Measurements from ENCODE around the gene ATP2B2.

The ATP2B2 gene

DNA sequence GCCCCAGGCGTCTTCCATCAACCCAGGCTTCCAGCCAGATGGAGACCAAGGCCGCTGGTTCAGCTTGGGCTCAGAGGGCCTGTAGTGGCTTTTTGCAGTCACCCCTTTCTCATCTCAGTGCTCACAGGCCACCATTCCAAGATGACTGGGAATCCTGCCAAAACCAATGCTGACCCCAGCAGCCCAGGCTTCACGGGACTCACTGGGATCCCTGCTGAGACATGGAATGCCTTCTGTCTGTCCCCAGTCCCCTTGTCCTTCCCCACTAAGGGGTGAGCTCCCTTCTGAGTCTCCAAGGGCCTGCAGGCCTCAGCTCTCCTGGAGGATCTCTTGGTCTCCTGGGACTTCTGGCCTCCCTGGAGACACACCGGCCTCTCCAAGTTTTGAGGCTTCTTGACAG, 107.0 kb downstream of the ATP2B2 start:
- TF ChIP-seq, protein P1, sequence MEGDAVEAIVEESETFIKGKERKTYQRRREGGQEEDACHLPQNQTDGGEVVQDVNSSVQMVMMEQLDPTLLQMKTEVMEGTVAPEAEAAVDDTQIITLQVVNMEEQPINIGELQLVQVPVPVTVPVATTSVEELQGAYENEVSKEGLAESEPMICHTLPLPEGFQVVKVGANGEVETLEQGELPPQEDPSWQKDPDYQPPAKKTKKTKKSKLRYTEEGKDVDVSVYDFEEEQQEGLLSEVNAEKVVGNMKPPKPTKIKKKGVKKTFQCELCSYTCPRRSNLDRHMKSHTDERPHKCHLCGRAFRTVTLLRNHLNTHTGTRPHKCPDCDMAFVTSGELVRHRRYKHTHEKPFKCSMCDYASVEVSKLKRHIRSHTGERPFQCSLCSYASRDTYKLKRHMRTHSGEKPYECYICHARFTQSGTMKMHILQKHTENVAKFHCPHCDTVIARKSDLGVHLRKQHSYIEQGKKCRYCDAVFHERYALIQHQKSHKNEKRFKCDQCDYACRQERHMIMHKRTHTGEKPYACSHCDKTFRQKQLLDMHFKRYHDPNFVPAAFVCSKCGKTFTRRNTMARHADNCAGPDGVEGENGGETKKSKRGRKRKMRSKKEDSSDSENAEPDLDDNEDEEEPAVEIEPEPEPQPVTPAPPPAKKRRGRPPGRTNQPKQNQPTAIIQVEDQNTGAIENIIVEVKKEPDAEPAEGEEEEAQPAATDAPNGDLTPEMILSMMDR (IDR thresholded peaks at IDR 0.05; ENCODE audit: low read depth, low read length): no peak
- Histone ChIP-seq H3K36me3 (no peaks in the 10 kb centered on the region), H3K9me3 (no peaks in the 10 kb centered on the region), H3K27me3 (no peaks in the 10 kb centered on the region), H3K4me1 (no peaks in the 10 kb centered on the region), H3K4me3 (ENCODE audit: low read depth, low read length) (no peak overlapping the region)
- DNase-seq: peak; percentile 16

DNA sequence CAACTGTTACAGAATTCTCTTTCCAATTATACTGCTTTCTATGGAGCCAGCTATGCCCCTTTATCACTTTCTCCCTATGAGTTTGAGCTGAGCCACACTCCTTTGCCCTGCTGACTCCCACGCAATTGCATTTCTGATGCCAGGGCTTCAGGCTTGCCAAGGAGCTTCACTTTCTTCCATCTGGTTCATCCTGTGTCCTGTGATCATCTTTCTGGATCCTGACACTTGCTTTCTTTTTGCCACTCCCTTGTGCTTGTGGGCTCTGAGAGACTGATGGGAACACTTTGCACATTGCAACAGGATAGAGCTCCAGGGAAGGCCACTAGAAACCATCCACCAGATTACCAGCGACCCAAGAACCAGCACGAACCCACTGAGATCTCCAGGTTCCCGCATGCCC, 107.5 kb downstream of the ATP2B2 start:
- Histone ChIP-seq H3K36me3 (no peaks in the 10 kb centered on the region), H3K27me3 (no peaks in the 10 kb centered on the region), H3K9me3 (no peaks in the 10 kb centered on the region), H3K4me1 (no peaks in the 10 kb centered on the region), H3K4me3 (ENCODE audit: low read depth, low read length) (no peak overlapping the region)
- TF ChIP-seq, protein P1 (IDR thresholded peaks at IDR 0.05; ENCODE audit: low read depth, low read length): no peak
- DNase-seq: no peak

DNA sequence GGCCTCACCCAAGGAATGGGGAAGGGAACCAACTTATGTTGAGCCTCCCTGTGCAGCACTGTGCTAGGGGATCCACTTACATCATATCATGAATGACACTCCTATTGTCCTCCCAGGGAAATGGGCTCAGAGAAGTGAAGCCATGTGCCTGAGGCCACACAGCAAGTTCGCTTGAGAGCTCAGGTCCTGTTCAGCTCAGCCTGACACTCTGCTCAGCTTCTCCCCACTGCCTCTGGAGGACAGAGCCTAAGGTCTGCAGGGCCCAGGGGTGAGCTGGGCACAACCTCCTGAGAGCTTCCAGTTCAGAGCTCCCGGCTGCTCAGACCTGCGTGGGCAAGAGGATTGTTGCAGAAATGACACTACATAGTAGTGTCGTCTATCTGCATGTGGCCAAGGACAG, 108.5 kb downstream of the ATP2B2 start:
- no peak for DNase-seq
- H3K27me3 ChIP-seq: no peaks in the 10 kb centered on the region
- no peaks in the 10 kb centered on the region for H3K36me3 ChIP-seq
- H3K4me3 ChIP-seq (ENCODE audit: low read depth, low read length): no peak overlapping the region
- TF ChIP-seq, protein P1 (IDR thresholded peaks at IDR 0.05; ENCODE audit: low read depth, low read length): no peak
- no peaks in the 10 kb centered on the region for H3K4me1 ChIP-seq
- no peaks in the 10 kb centered on the region for H3K9me3 ChIP-seq

DNA sequence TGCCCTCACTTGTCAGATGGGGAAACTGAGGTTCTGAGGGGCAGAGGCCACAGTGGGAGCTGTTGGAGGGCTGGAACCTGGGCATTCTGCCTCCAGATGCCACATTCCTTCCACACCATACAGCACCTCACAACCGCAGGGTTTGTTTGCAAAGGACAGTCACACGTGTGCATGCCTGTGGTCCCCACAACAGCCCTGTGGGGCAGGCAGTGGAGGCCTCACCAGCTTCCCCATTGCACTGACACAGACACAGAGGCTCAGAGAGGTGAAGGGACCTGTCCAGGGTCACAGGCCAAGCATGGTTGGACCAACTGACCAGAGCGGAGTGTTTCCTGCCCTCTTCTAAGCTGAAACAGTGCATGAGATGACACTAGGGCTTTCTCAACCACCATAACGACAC, 109.3 kb downstream of the ATP2B2 start:
- TF ChIP-seq, protein P1 (IDR thresholded peaks at IDR 0.05; ENCODE audit: low read depth, low read length): no peak
- H3K4me1 ChIP-seq: no peaks in the 10 kb centered on the region

DNA sequence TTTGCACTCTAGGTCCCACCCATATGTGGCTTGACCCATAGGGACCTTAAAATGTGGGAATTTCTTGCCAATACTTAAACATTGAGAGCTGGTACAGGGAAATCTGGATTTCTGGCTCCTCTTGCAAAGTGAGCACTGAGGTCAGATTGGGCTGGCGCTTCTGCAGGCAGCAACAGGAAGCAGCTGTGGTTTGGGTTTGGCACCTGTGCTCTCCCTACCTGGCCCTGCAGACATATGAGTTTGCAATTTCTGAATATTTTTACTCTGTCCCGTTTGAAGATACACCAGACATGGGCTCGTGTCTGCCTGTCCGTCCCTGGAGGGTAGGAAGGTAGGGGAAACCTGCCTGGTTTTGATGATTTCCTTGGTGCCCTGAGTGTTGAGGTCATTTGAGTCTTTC, 109.7 kb downstream of the ATP2B2 start:
- TF ChIP-seq, protein P1 (IDR thresholded peaks at IDR 0.05; ENCODE audit: low read depth, low read length): no peak
- H3K4me3 ChIP-seq (ENCODE audit: low read depth, low read length): no peak overlapping the region
- no peaks in the 10 kb centered on the region for H3K9me3 ChIP-seq
- H3K4me1 ChIP-seq: no peaks in the 10 kb centered on the region
- no peaks in the 10 kb centered on the region for H3K36me3 ChIP-seq
- no peak for DNase-seq
- H3K27me3 ChIP-seq: no peaks in the 10 kb centered on the region

More for the DNA sequence above, 109.3 kb downstream of the ATP2B2 start:
- H3K9me3 ChIP-seq: no peaks in the 10 kb centered on the region
- H3K4me3 ChIP-seq (ENCODE audit: low read depth, low read length): no peak overlapping the region
- no peak for DNase-seq
- H3K27me3 ChIP-seq: no peaks in the 10 kb centered on the region
- H3K36me3 ChIP-seq: no peaks in the 10 kb centered on the region

DNA sequence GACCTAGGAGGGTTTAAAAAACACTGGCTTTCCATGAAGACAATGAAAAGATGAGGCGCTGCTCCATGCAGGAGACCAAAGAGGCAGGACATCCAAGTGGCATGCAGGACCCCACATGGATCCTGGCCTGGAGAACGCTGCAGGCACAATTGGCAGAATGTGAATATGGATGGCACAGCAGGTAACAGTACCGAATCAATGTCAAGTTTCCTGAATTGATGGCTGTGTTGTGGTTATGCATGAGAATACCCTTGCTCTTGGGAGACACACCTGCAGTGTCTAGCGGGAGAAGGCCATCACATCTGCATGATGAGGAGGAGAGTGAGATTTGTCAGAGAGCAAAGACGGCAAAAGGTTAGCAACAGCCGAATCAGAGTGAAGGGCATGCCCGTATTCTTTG, 110.2 kb downstream of the ATP2B2 start:
- no peaks in the 10 kb centered on the region for H3K9me3 ChIP-seq
- H3K27me3 ChIP-seq: no peaks in the 10 kb centered on the region
- no peak for DNase-seq
- H3K36me3 ChIP-seq: no peaks in the 10 kb centered on the region
- TF ChIP-seq, protein P1 (IDR thresholded peaks at IDR 0.05; ENCODE audit: low read depth, low read length): no peak
- H3K4me3 ChIP-seq (ENCODE audit: low read depth, low read length): no peak overlapping the region
- no peaks in the 10 kb centered on the region for H3K4me1 ChIP-seq

Measured in BE2C (cell line).